Stimulated activated CD8-positive, alpha-beta memory T cell treated with anti-CD3 and anti-CD28 coated beads, Interleukin-7, amount 100 ng/mL, for 48 hours (primary cell): ENCODE results near the gene SCARB1.
"Not testable (repeated sequence)": the region's sequence is repeated elsewhere in the genome, so short reads cannot be mapped to it uniquely, and the experiment has no call there.

Source experiments
- DNase-seq, 2 donors: peaks; one replicate each; pipeline ENCODE4 v3.0.0-alpha.2; 2020; ENCODE audit warnings: low read depth in 1 of 2; ENCODE audit errors: extremely low read depth in 1 of 2

SCARB1 gene

GRCh38 chr12:124884587-124885438 is 21.1 kb upstream of the SCARB1 start:
- DNase-seq, result no peak

GRCh38 chr12:124883263-124884130 is 19.8 kb upstream of the SCARB1 start:
- DNase-seq, result no peak

GRCh38 chr12:124881123-124881522 is 17.5 kb upstream of the SCARB1 start:
- no peak for DNase-seq

GRCh38 chr12:124880335-124880734 is 16.7 kb upstream of the SCARB1 start:
- not testable (repeated sequence) for DNase-seq

GRCh38 chr12:124878795-124879516 is 15.3 kb upstream of the SCARB1 start:
- no peak for DNase-seq

- DNase-seq, result no peak
Measured at GRCh38 chr12:124877423-124877822, 13.8 kb upstream of the SCARB1 start.

GRCh38 chr12:124876171-124876570 is 12.5 kb upstream of the SCARB1 start:
- no peak for DNase-seq

- DNase-seq, result no peak
Measured at GRCh38 chr12:124875803-124876132, 12.1 kb upstream of the SCARB1 start.

GRCh38 chr12:124874988-124875802 is 11.5 kb upstream of the SCARB1 start:
- DNase-seq, result no peak

GRCh38 chr12:124874188-124874587 is 10.5 kb upstream of the SCARB1 start:
- DNase-seq, result no peak

- DNase-seq, result no peak
Measured at GRCh38 chr12:124872068-124872719, 8.5 kb upstream of the SCARB1 start.

- DNase-seq, result no peak
Measured at GRCh38 chr12:124871297-124871696, 7.6 kb upstream of the SCARB1 start.

GRCh38 chr12:124870515-124870914 is 6.9 kb upstream of the SCARB1 start:
- DNase-seq, result no peak

GRCh38 chr12:124869059-124869665 is 5.5 kb upstream of the SCARB1 start:
- DNase-seq, result no peak

- no peak for DNase-seq
Measured at GRCh38 chr12:124868252-124869058, 4.8 kb upstream of the SCARB1 start.

GRCh38 chr12:124867401-124867930 is 3.8 kb upstream of the SCARB1 start:
- no peak for DNase-seq

- DNase-seq, result no peak
Measured at GRCh38 chr12:124866883-124867400, 3.3 kb upstream of the SCARB1 start.

- DNase-seq, result no peak
Measured at GRCh38 chr12:124866195-124866882, 2.7 kb upstream of the SCARB1 start.
